DND-41 (cell line): Measurements from ENCODE around the gene CDH3.

Experiments used
- CTCF ChIP-seq: IDR thresholded peaks from 2 replicates; pipeline ENCODE4 v1.5.1; 2012; ENCODE audit warnings: borderline replicate concordance, low read length, moderate library complexity, mild to moderate bottlenecking; ENCODE audit not compliant: poor library complexity, severe bottlenecking; ENCODE audit errors: extremely low read depth
- EZH2 ChIP-seq: IDR thresholded peaks from 3 replicates; pipeline ENCODE4 v1.6.1; 2012; ENCODE audit warnings: borderline replicate concordance, low read depth, mild to moderate bottlenecking, moderate library complexity, low read length, inconsistent platforms; ENCODE audit not compliant: severe bottlenecking

- no peak for TF ChIP-seq CTCF
- no peak for TF ChIP-seq EZH2
These were observed 23.2 kb downstream of the CDH3 start for GRCh38 chr16:68668266-68668665.
